Hepatic stellate cell (primary cell): ENCODE measurements around the gene CMSS1.

Source experiments
- DNase-seq: peaks from one replicate; pipeline ENCODE4 v3.0.0; 2011; ENCODE audit warnings: low spot score

Gene CMSS1

DNA sequence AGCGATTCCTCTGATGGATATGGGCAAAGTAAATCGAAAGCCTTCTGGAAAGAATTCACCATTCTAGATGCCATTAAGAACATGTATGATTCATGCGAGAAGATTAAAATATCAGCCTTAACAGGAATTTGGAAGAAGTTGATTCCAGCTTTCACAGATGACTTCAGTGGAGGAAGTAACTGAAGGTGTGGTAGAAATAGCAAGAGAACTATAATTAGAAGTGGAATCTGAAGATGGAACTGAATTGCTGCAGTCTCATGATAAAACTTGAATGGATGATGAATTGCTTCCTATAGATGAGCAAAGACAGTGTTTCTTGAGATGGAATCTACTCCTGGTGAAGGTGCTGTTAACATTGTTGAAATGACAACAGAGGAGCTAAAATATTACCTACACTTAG, 413.0 kb downstream of the CMSS1 start:
- no peak for DNase-seq
